ENCODE data around the gene IFI6. TPM values are rescaled to one million over a fixed set of nuclear protein-coding genes. Genes with fewer than 3 reads are reported as not detected.

Gene IFI6
- total RNA-seq, 1 experiment from 2014 or later: 8.6 TPM

- Histone ChIP-seq H4K20me1 (ENCODE audit: insufficient read depth) (no peaks in the 10 kb centered on the region), H3K27ac (no peak overlapping the region), H3K4me2 (no peak overlapping the region), H3K27me3 (ENCODE audit: insufficient read depth, low read depth) (peaks cover 19% of the 10 kb centered on the region), H3K79me2 (ENCODE audit: low read depth) (no peaks in the 10 kb centered on the region), H3K4me1 (replicated peaks; ENCODE audit: insufficient read depth) (no peaks in the 10 kb centered on the region), H3K9me3 (ENCODE audit: insufficient read depth, low read depth) (no peaks in the 10 kb centered on the region), H3F3A (ENCODE audit: insufficient read depth, low read depth) (no peaks in the 10 kb centered on the region), H3K36me3 (ENCODE audit: low read depth) (no peaks in the 10 kb centered on the region), H2AFZ (no peak overlapping the region), H3K4me3 (no peak overlapping the region), H3K9me2 (ENCODE audit: insufficient read depth) (no peaks in the 10 kb centered on the region)
- DNase-seq: no peak
- POLR2A ChIA-PET (ENCODE audit: unreplicated experiment): no interaction called here
- CTCF ChIA-PET: no interaction called here
- no TSS peak for BruUV-seq (replicated peaks)
- no peak for TF ChIP-seq CTCF (conservative IDR thresholded peaks at IDR 0.05)
- TF ChIP-seq EZH2 (IDR thresholded peaks at IDR 0.05; ENCODE audit: low read depth): no peak
- intact Hi-C loops (cut with micrococcal nuclease; ENCODE audit: unreplicated experiment): no loop called here
Measured at GRCh38 chr1:27633298-27633610, 38.7 kb downstream of the IFI6 start.

- Histone ChIP-seq H3F3A (ENCODE audit: insufficient read depth, low read depth) (no peaks in the 10 kb centered on the region), H3K27me3 (ENCODE audit: insufficient read depth, low read depth) (peaks cover 19% of the 10 kb centered on the region), H2AFZ (no peak overlapping the region), H3K27ac (no peak overlapping the region), H3K4me3 (no peak overlapping the region), H3K9me2 (ENCODE audit: insufficient read depth) (no peaks in the 10 kb centered on the region), H3K4me2 (no peak overlapping the region), H3K9me3 (ENCODE audit: insufficient read depth, low read depth) (no peaks in the 10 kb centered on the region), H4K20me1 (ENCODE audit: insufficient read depth) (no peaks in the 10 kb centered on the region), H3K79me2 (ENCODE audit: low read depth) (no peaks in the 10 kb centered on the region), H3K4me1 (replicated peaks; ENCODE audit: insufficient read depth) (no peaks in the 10 kb centered on the region), H3K36me3 (ENCODE audit: low read depth) (no peaks in the 10 kb centered on the region)
- intact Hi-C loops (cut with micrococcal nuclease; ENCODE audit: unreplicated experiment): no loop called here
- POLR2A ChIA-PET (ENCODE audit: unreplicated experiment): no interaction called here
- BruUV-seq (replicated peaks): no TSS peak
- CTCF ChIA-PET: interaction anchor here (0.7 kb wide), 1 partner anchor 224 kb away, joined by 12 read pairs; no protein-coding TSS in a partner anchor
- no peak for TF ChIP-seq EZH2 (IDR thresholded peaks at IDR 0.05; ENCODE audit: low read depth)
- no peak for TF ChIP-seq CTCF (conservative IDR thresholded peaks at IDR 0.05)
- DNase-seq: no peak
Measured at GRCh38 chr1:27632387-27633297, 39.4 kb downstream of the IFI6 start.

- no peaks in the 10 kb centered on the region for H3K4me1 ChIP-seq (replicated peaks; ENCODE audit: insufficient read depth)
- H2AFZ ChIP-seq: no peak overlapping the region
- no peak for TF ChIP-seq CTCF (conservative IDR thresholded peaks at IDR 0.05)
- no peak for TF ChIP-seq EZH2 (IDR thresholded peaks at IDR 0.05; ENCODE audit: low read depth)
- H3K27me3 ChIP-seq (ENCODE audit: insufficient read depth, low read depth): peaks cover 19% of the 10 kb centered on the region
- no peaks in the 10 kb centered on the region for H4K20me1 ChIP-seq (ENCODE audit: insufficient read depth)
- no peaks in the 10 kb centered on the region for H3K36me3 ChIP-seq (ENCODE audit: low read depth)
- no peak for DNase-seq
- H3K4me2 ChIP-seq: no peak overlapping the region
- POLR2A ChIA-PET (ENCODE audit: unreplicated experiment): interaction anchor here (0.6 kb wide), 1 partner anchor 807 kb away, joined by 4 read pairs; no protein-coding TSS in a partner anchor
- no TSS peak for BruUV-seq (replicated peaks)
- no peak overlapping the region for H3K4me3 ChIP-seq
- CTCF ChIA-PET: no interaction called here
- no peaks in the 10 kb centered on the region for H3K9me2 ChIP-seq (ENCODE audit: insufficient read depth)
- H3K79me2 ChIP-seq (ENCODE audit: low read depth): no peaks in the 10 kb centered on the region
- intact Hi-C loops (cut with micrococcal nuclease; ENCODE audit: unreplicated experiment): no loop called here
- no peak overlapping the region for H3K27ac ChIP-seq
- no peaks in the 10 kb centered on the region for H3F3A ChIP-seq (ENCODE audit: insufficient read depth, low read depth)
- no peaks in the 10 kb centered on the region for H3K9me3 ChIP-seq (ENCODE audit: insufficient read depth, low read depth)
Measured at GRCh38 chr1:27630859-27631491, 41.0 kb downstream of the IFI6 start.

All from PC-9 (cell line).